IMR-90 (cell line): ENCODE data around the gene HYAL1.

Source experiments
- CTCF ChIP-seq: conservative IDR thresholded peaks from 2 replicates; pipeline ENCODE4 v1.5.1; 2012; ENCODE audit warnings: mild to moderate bottlenecking, low read depth, low read length, improper control_type of control experiment
- POLR2A ChIP-seq: IDR thresholded peaks from 2 replicates; pipeline ENCODE4 v1.6.1; 2012; ENCODE audit warnings: mild to moderate bottlenecking, low read depth, low read length

- TF ChIP-seq CTCF (no peak), POLR2A (no peak)
Measured at GRCh38 chr3:50278880-50279224, 24.5 kb downstream of the HYAL1 start, which contains the start of gene LSMEM2.
